Mucosa of gallbladder (tissue), 1 donor: ENCODE results near the gene MIER3. TPM values are rescaled to one million over a fixed set of nuclear protein-coding genes. Genes with fewer than 3 reads are reported as not detected.

ENCODE experiments used
- DNase-seq: peaks from one replicate; pipeline ENCODE4 v3.0.0-alpha.2; 2020; ENCODE audit warnings: low spot score
- total RNA-seq: library from RNA; stranded (reverse); gene quantifications from one replicate; pipeline ENCODE4 v1.2.1, GENCODE V29; 2021
- donor health status: DM: no; HTN: no; CAD: no.

The MIER3 gene
- total RNA-seq, 1 donor from 2014 or later, result 19.2 TPM

- DNase-seq, result no peak
Observed at GRCh38 chr5:56898213-56898612, 53.7 kb downstream of the MIER3 start.

- no peak for DNase-seq
Observed at GRCh38 chr5:56896763-56897162, 55.2 kb downstream of the MIER3 start.

GRCh38 chr5:56893251-56893951, 58.5 kb downstream of the MIER3 start:
- DNase-seq, result no peak

GRCh38 chr5:56881571-56881970, 70.4 kb downstream of the MIER3 start:
- DNase-seq, result no peak

- DNase-seq, result no peak
Observed at GRCh38 chr5:56876327-56876726, 75.6 kb downstream of the MIER3 start.

- DNase-seq, result no peak
Observed at GRCh38 chr5:56873056-56873455, 78.9 kb downstream of the MIER3 start.

GRCh38 chr5:56871777-56872176, 80.1 kb downstream of the MIER3 start:
- DNase-seq, result no peak

Other genes with a start within 250 kb of the MIER3 start
- 22.5 TPM for gene MAP3K1, start 136.6 kb downstream of the MIER3 start, total RNA-seq
- 4.8 TPM for gene SETD9, start 42.5 kb downstream of the MIER3 start, total RNA-seq
- 64.1 TPM for gene GPBP1, start 221.9 kb upstream of the MIER3 start, total RNA-seq